ENCODE data around the gene KRTAP9-2. TPM values are rescaled to one million over a fixed set of nuclear protein-coding genes. Genes with fewer than 3 reads are reported as not detected.
"Not testable (repeated sequence)": the region's sequence is repeated elsewhere in the genome, so short reads cannot be mapped to it uniquely, and the experiment has no call there.

The KRTAP9-2 gene
- total and polyA plus RNA-seq, 10 donors = not detected

DNA sequence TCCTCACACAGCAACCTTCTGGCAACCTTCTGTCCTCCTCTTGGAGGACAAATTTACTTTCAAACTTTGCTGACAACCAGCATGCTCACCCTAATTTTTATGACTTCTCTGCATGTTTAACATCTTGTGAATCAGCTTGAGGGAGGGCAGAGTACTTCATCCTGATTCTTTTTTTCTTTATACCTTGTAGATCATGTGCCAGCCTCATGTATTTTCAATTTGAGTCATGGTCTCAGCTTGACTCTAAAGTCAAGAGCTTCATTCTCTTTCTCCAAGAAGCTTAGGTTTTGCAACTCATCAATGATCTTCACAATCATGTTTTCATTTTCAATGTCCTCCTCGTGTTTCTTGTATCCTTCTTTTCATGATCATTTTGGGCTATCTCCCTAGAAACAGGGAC lies 45.4 kb downstream of the KRTAP9-2 start:
- Histone ChIP-seq H3K27ac (no peak overlapping the region), H3K4me1 (no peaks in the 10 kb centered on the region), H3K4me3 (no peak overlapping the region), H3K27me3 (replicated peaks in 1 of 7) (peaks cover 0 to 4% (median 0%) of the 10 kb centered on the region in 7 donors), H3K9me3 (no peaks in the 10 kb centered on the region), H3K36me3 (no peaks in the 10 kb centered on the region)
- TF ChIP-seq POLR2A (IDR thresholded peaks at IDR 0.05) (no peak), CTCF (IDR thresholded peaks at IDR 0.05 in 8 of 11, conservative IDR thresholded peaks at IDR 0.05 in 3 of 11) (no peak), POLR2AphosphoS5 (IDR thresholded peaks at IDR 0.05) (no peak)
- intact Hi-C loops (cut with DNase I; ENCODE audit: low total_unique reads) = no loop called here
- 32 to 68% (median 50%) methylated on average over 1 of the region's 1 CpG; no CpG with 5 or more reads in 2 of the 5 donors for WGBS, 5 donors
- no peak for DNase-seq

DNA sequence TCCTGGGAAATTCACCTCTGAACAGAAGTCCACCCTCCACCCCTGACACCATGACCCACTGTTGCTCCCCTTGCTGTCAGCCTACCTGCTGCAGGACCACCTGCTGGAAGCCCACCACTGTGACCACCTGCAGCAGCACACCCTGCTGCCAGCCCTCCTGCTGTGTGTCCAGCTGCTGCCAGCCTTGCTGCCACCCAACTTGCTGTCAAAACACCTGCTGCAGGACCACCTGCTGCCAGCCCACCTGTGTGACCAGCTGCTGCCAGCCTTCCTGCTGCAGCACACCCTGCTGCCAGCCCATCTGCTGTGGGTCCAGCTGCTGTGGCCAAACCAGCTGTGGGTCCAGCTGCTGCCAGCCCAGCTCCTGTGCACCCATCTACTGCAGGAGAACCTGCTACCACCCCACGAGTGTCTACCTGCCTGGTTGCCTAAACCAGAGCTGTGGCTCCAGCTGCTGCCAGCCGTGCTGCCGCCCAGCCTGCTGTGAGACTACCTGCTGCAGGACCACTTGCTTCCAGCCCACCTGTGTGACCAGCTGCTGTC lies 49.3 kb downstream of the KRTAP9-2 start, which contains the start of gene KRTAP9-7:
TSS of gene KRTAP9-7 (plus strand) at position 51 of the 543 bp plus-strand sequence. CDS start at position 51, 0 bp downstream.
- intact Hi-C loops (cut with DNase I; ENCODE audit: low total_unique reads); DNase-seq; H3K4me1 ChIP-seq; H3K9me3 ChIP-seq; H3K36me3 ChIP-seq; H3K4me3 ChIP-seq; H3K27me3 ChIP-seq (replicated peaks in 1 of 7); H3K27ac ChIP-seq: not testable (repeated sequence)
- whole genome bisulfite sequencing, 5 donors = 73 to 94% (median 81%) methylated on average over 3 of the region's 3 CpGs

Small RNA genes within 50 kb of the gene (small RNA-seq; reads per million reads assigned to genes)
- gene KRTAP4-17P = 0 reads per million in 4 donors

Other genes starting within 250 kb of the KRTAP9-2 start
Only the 30 nearest of the 41 such genes appear.
- gene KRTAP2-1, start 179.3 kb upstream of the KRTAP9-2 start, total RNA-seq = not detected
- not detected for gene KRTAP2-1, start 179.3 kb upstream of the KRTAP9-2 start, polyA plus RNA-seq
- not detected for gene KRTAP2-2, start 171.4 kb upstream of the KRTAP9-2 start, total RNA-seq
- not detected for gene KRTAP2-2, start 171.4 kb upstream of the KRTAP9-2 start, polyA plus RNA-seq
- gene KRTAP2-3, start 166.5 kb upstream of the KRTAP9-2 start, total RNA-seq = not detected
- gene KRTAP2-3, start 166.5 kb upstream of the KRTAP9-2 start, polyA plus RNA-seq = not detected
- not detected for gene KRTAP2-4, start 160.8 kb upstream of the KRTAP9-2 start, total RNA-seq
- gene KRTAP2-4, start 160.8 kb upstream of the KRTAP9-2 start, polyA plus RNA-seq = not detected
- not detected for gene KRTAP4-7, start 142.5 kb upstream of the KRTAP9-2 start, total RNA-seq
- not detected for gene KRTAP4-7, start 142.5 kb upstream of the KRTAP9-2 start, polyA plus RNA-seq
- not detected for gene KRTAP4-8, start 128.5 kb upstream of the KRTAP9-2 start, total RNA-seq
- not detected for gene KRTAP4-8, start 128.5 kb upstream of the KRTAP9-2 start, polyA plus RNA-seq
- gene KRTAP4-16, start 124.4 kb upstream of the KRTAP9-2 start, total RNA-seq = not detected
- gene KRTAP4-16, start 124.4 kb upstream of the KRTAP9-2 start, polyA plus RNA-seq = not detected
- gene KRTAP4-9, start 121.3 kb upstream of the KRTAP9-2 start, total RNA-seq = not detected
- not detected for gene KRTAP4-9, start 121.3 kb upstream of the KRTAP9-2 start, polyA plus RNA-seq
- not detected for gene KRTAP4-11, start 108.3 kb upstream of the KRTAP9-2 start, total RNA-seq
- not detected for gene KRTAP4-11, start 108.3 kb upstream of the KRTAP9-2 start, polyA plus RNA-seq
- not detected for gene KRTAP4-12, start 102.5 kb upstream of the KRTAP9-2 start, total RNA-seq
- not detected for gene KRTAP4-12, start 102.5 kb upstream of the KRTAP9-2 start, polyA plus RNA-seq
- gene KRTAP4-6, start 86.1 kb upstream of the KRTAP9-2 start, total RNA-seq = not detected
- gene KRTAP4-6, start 86.1 kb upstream of the KRTAP9-2 start, polyA plus RNA-seq = not detected
- gene KRTAP4-5, start 76.8 kb upstream of the KRTAP9-2 start, total RNA-seq = not detected
- not detected for gene KRTAP4-5, start 76.8 kb upstream of the KRTAP9-2 start, polyA plus RNA-seq
- not detected for gene KRTAP4-4, start 65.9 kb upstream of the KRTAP9-2 start, total RNA-seq
- gene KRTAP4-4, start 65.9 kb upstream of the KRTAP9-2 start, polyA plus RNA-seq = not detected
- not detected for gene KRTAP4-3, start 58.4 kb upstream of the KRTAP9-2 start, total RNA-seq
- gene KRTAP4-3, start 58.4 kb upstream of the KRTAP9-2 start, polyA plus RNA-seq = not detected
- not detected for gene KRTAP4-2, start 48.4 kb upstream of the KRTAP9-2 start, total RNA-seq
- gene KRTAP4-2, start 48.4 kb upstream of the KRTAP9-2 start, polyA plus RNA-seq = not detected
- gene KRTAP4-1, start 41.7 kb upstream of the KRTAP9-2 start, total RNA-seq = not detected
- gene KRTAP4-1, start 41.7 kb upstream of the KRTAP9-2 start, polyA plus RNA-seq = not detected
- gene KRTAP9-1, start 36.8 kb upstream of the KRTAP9-2 start, total RNA-seq = not detected
- gene KRTAP9-1, start 36.8 kb upstream of the KRTAP9-2 start, polyA plus RNA-seq = not detected
- gene KRTAP9-3, start 5.8 kb downstream of the KRTAP9-2 start, total RNA-seq = not detected
- gene KRTAP9-3, start 5.8 kb downstream of the KRTAP9-2 start, polyA plus RNA-seq = not detected
- gene KRTAP9-8, start 11.4 kb downstream of the KRTAP9-2 start, total RNA-seq = not detected
- not detected for gene KRTAP9-8, start 11.4 kb downstream of the KRTAP9-2 start, polyA plus RNA-seq
- not detected for gene KRTAP9-4, start 23.0 kb downstream of the KRTAP9-2 start, total RNA-seq
- not detected for gene KRTAP9-4, start 23.0 kb downstream of the KRTAP9-2 start, polyA plus RNA-seq
- gene KRTAP9-9, start 28.7 kb downstream of the KRTAP9-2 start, total RNA-seq = not detected
- gene KRTAP9-9, start 28.7 kb downstream of the KRTAP9-2 start, polyA plus RNA-seq = not detected
- not detected for gene KRTAP9-6, start 38.7 kb downstream of the KRTAP9-2 start, total RNA-seq
- not detected for gene KRTAP9-6, start 38.7 kb downstream of the KRTAP9-2 start, polyA plus RNA-seq
- gene KRTAP9-7, start 49.0 kb downstream of the KRTAP9-2 start, total RNA-seq = not detected
- gene KRTAP9-7, start 49.0 kb downstream of the KRTAP9-2 start, polyA plus RNA-seq = not detected
- not detected for gene KRTAP29-1, start 76.2 kb downstream of the KRTAP9-2 start, total RNA-seq
- gene KRTAP29-1, start 76.2 kb downstream of the KRTAP9-2 start, polyA plus RNA-seq = not detected
- not detected for gene KRTAP16-1, start 82.7 kb downstream of the KRTAP9-2 start, total RNA-seq
- gene KRTAP16-1, start 82.7 kb downstream of the KRTAP9-2 start, polyA plus RNA-seq = not detected
- not detected for gene KRTAP17-1, start 89.1 kb downstream of the KRTAP9-2 start, total RNA-seq
- gene KRTAP17-1, start 89.1 kb downstream of the KRTAP9-2 start, polyA plus RNA-seq = not detected
- gene KRT33A, start 124.2 kb downstream of the KRTAP9-2 start, total RNA-seq = not detected
- not detected for gene KRT33A, start 124.2 kb downstream of the KRTAP9-2 start, polyA plus RNA-seq
- not detected for gene KRT33B, start 143.2 kb downstream of the KRTAP9-2 start, total RNA-seq
- gene KRT33B, start 143.2 kb downstream of the KRTAP9-2 start, polyA plus RNA-seq = not detected
- not detected for gene KRT34, start 155.7 kb downstream of the KRTAP9-2 start, total RNA-seq
- gene KRT34, start 155.7 kb downstream of the KRTAP9-2 start, polyA plus RNA-seq = not detected
- not detected for gene KRT31, start 171.0 kb downstream of the KRTAP9-2 start, total RNA-seq
- gene KRT31, start 171.0 kb downstream of the KRTAP9-2 start, polyA plus RNA-seq = not detected